NCI-H446 (cell line): Measurements from ENCODE around the gene IFT122.
"Not testable (repeated sequence)": the region's sequence is repeated elsewhere in the genome, so short reads cannot be mapped to it uniquely, and the experiment has no call there.

ENCODE experiments used
- DNase-seq, 2 experiments: peaks; one replicate each; lab custom pipeline; 2025; lab: John Stamatoyannopoulos, UW

Gene IFT122

GRCh38 chr3:129536374-129536667 lies 96.3 kb downstream of the IFT122 start:
- DNase-seq = no peak

- DNase-seq = no peak
Observed at GRCh38 chr3:129536804-129537203, 96.8 kb downstream of the IFT122 start.

- no peak for DNase-seq
Observed at GRCh38 chr3:129539206-129539605, 99.2 kb downstream of the IFT122 start.

GRCh38 chr3:129540776-129541516 lies 100.9 kb downstream of the IFT122 start:
- no peak for DNase-seq

GRCh38 chr3:129542747-129543146 lies 102.7 kb downstream of the IFT122 start:
- no peak for DNase-seq

- no peak for DNase-seq
Observed at GRCh38 chr3:129543156-129543790, 103.2 kb downstream of the IFT122 start, which contains the start of gene H1-8. H1-8 (plus strand) TSS chr3:129543175; CDS start chr3:129543219, 44 bp downstream.

GRCh38 chr3:129543999-129544398 lies 104.0 kb downstream of the IFT122 start:
- no peak for DNase-seq

- not testable (repeated sequence) for DNase-seq
Observed at GRCh38 chr3:129545951-129546350, 105.9 kb downstream of the IFT122 start.

- no peak for DNase-seq
Observed at GRCh38 chr3:129547241-129547640, 107.2 kb downstream of the IFT122 start.

- no peak for DNase-seq
Observed at GRCh38 chr3:129548104-129548965, 108.3 kb downstream of the IFT122 start.

GRCh38 chr3:129549006-129549800 lies 109.2 kb downstream of the IFT122 start:
- DNase-seq = no peak

GRCh38 chr3:129549805-129550204 lies 109.8 kb downstream of the IFT122 start:
- DNase-seq = no peak

- no peak for DNase-seq
Observed at GRCh38 chr3:129552287-129553050, 112.4 kb downstream of the IFT122 start.

- DNase-seq = no peak
Observed at GRCh38 chr3:129553171-129553570, 113.1 kb downstream of the IFT122 start.

GRCh38 chr3:129553719-129554118 lies 113.7 kb downstream of the IFT122 start:
- no peak for DNase-seq

GRCh38 chr3:129554356-129555152 lies 114.5 kb downstream of the IFT122 start:
- DNase-seq = no peak

- peak in 1 of 2 experiments; percentile 16 for DNase-seq
Observed at GRCh38 chr3:129555153-129555550, 115.1 kb downstream of the IFT122 start.

- DNase-seq = no peak
Observed at GRCh38 chr3:129555616-129556357, 115.8 kb downstream of the IFT122 start.

- DNase-seq = no peak
Observed at GRCh38 chr3:129556358-129556695, 116.3 kb downstream of the IFT122 start.
